ENCODE data around the gene GCK.

The GCK gene

GRCh38 chr7:44101303-44101965, 87.8 kb downstream of the GCK start:
- no peak overlapping the region for H4K8ac ChIP-seq (ENCODE audit: low read depth, low read length)
- no peak overlapping the region for H2AK5ac ChIP-seq (ENCODE audit: low read length)
- no peak overlapping the region for H3K4me2 ChIP-seq (ENCODE audit: low read length)
- H3K79me1 ChIP-seq (ENCODE audit: low read length): peaks cover 11% of the 10 kb centered on the region
- H2BK12ac ChIP-seq (ENCODE audit: low read length): no peak overlapping the region
- no peaks in the 10 kb centered on the region for H3K79me2 ChIP-seq (ENCODE audit: control insufficient read depth, insufficient read depth, low read length, poor library complexity)
- H3K36me3 ChIP-seq (ENCODE audit: control insufficient read depth in 1 of 2, insufficient read depth in 2 of 2, low read length in 2 of 2): no peaks in the 10 kb centered on the region
- no peak overlapping the region for H3K14ac ChIP-seq (ENCODE audit: low read length)
- no peak overlapping the region for H3K4me3 ChIP-seq (ENCODE audit: low read depth, low read length)
- H2AFZ ChIP-seq (ENCODE audit: insufficient read depth, low read length, poor library complexity): no peak overlapping the region
- no peak overlapping the region for H2BK120ac ChIP-seq (ENCODE audit: insufficient read depth, low read length, poor library complexity)
- no peak overlapping the region for H4K12ac ChIP-seq (ENCODE audit: low read depth, low read length)
- H3K23ac ChIP-seq (ENCODE audit: low read length): no peak overlapping the region
- no peak overlapping the region for H3K27ac ChIP-seq (ENCODE audit: low read depth, low read length)
- H3K4ac ChIP-seq (ENCODE audit: low read depth, low read length): no peak overlapping the region
- no peak overlapping the region for H3K18ac ChIP-seq (ENCODE audit: low read length)
- H3K4me1 ChIP-seq (ENCODE audit: control insufficient read depth in 1 of 2, insufficient read depth in 2 of 2, low read length in 2 of 2): peaks cover 9 to 10% of the 10 kb centered on the region in 2 experiments
- no CpG with 5 or more reads among the region's 3 CpGs for WGBS (ENCODE audit: extremely low coverage, insufficient coverage, insufficient read length)
- H2BK5ac ChIP-seq (ENCODE audit: low read depth, low read length, poor library complexity): no peak overlapping the region
- no peak overlapping the region for H4K91ac ChIP-seq (ENCODE audit: low read depth, low read length)
- H3K9me3 ChIP-seq (ENCODE audit: insufficient read depth, low read depth, low read length): peaks cover 1% of the 10 kb centered on the region
- no peak for DNase-seq
- no peak overlapping the region for H3K9ac ChIP-seq (ENCODE audit: low read length)
- H3K27me3 ChIP-seq (ENCODE audit: insufficient read depth, low read length): peaks cover 4% of the 10 kb centered on the region

GRCh38 chr7:44100458-44101302, 88.6 kb downstream of the GCK start:
- Histone ChIP-seq H2AFZ (ENCODE audit: insufficient read depth, low read length, poor library complexity) (no peak overlapping the region), H2BK5ac (ENCODE audit: low read depth, low read length, poor library complexity) (no peak overlapping the region), H4K12ac (ENCODE audit: low read depth, low read length) (no peak overlapping the region), H4K91ac (ENCODE audit: low read depth, low read length) (no peak overlapping the region), H3K4ac (ENCODE audit: low read depth, low read length) (no peak overlapping the region), H3K9ac (ENCODE audit: low read length) (no peak overlapping the region), H2BK12ac (ENCODE audit: low read length) (no peak overlapping the region), H3K4me2 (ENCODE audit: low read length) (no peak overlapping the region), H3K79me2 (ENCODE audit: control insufficient read depth, insufficient read depth, low read length, poor library complexity) (no peaks in the 10 kb centered on the region), H3K4me3 (ENCODE audit: low read depth, low read length) (no peak overlapping the region), H2BK120ac (ENCODE audit: insufficient read depth, low read length, poor library complexity) (no peak overlapping the region), H3K79me1 (ENCODE audit: low read length) (peaks cover 11% of the 10 kb centered on the region), H3K9me3 (ENCODE audit: insufficient read depth, low read depth, low read length) (peaks cover 1% of the 10 kb centered on the region), H3K18ac (ENCODE audit: low read length) (no peak overlapping the region), H3K27me3 (ENCODE audit: insufficient read depth, low read length) (peaks cover 4% of the 10 kb centered on the region), H3K14ac (ENCODE audit: low read length) (no peak overlapping the region), H3K27ac (ENCODE audit: low read depth, low read length) (no peak overlapping the region), H2AK5ac (ENCODE audit: low read length) (no peak overlapping the region), H3K36me3 (ENCODE audit: control insufficient read depth in 1 of 2, insufficient read depth in 2 of 2, low read length in 2 of 2) (no peaks in the 10 kb centered on the region), H4K8ac (ENCODE audit: low read depth, low read length) (no peak overlapping the region), H3K23ac (ENCODE audit: low read length) (no peak overlapping the region), H3K4me1 (ENCODE audit: control insufficient read depth in 1 of 2, insufficient read depth in 2 of 2, low read length in 2 of 2) (peaks cover 8% of the 10 kb centered on the region in 2 experiments)
- DNase-seq: no peak
- no CpG with 5 or more reads among the region's 10 CpGs for WGBS (ENCODE audit: extremely low coverage, insufficient coverage, insufficient read length)

- no peak overlapping the region for H3K27ac ChIP-seq (ENCODE audit: low read depth, low read length)
- H3K9ac ChIP-seq (ENCODE audit: low read length): no peak overlapping the region
- H2BK5ac ChIP-seq (ENCODE audit: low read depth, low read length, poor library complexity): no peak overlapping the region
- H3K4me1 ChIP-seq (ENCODE audit: control insufficient read depth in 1 of 2, insufficient read depth in 2 of 2, low read length in 2 of 2): no peaks in the 10 kb centered on the region
- H3K27me3 ChIP-seq (ENCODE audit: insufficient read depth, low read length): peaks cover 4% of the 10 kb centered on the region
- no peak overlapping the region for H3K18ac ChIP-seq (ENCODE audit: low read length)
- H4K91ac ChIP-seq (ENCODE audit: low read depth, low read length): no peak overlapping the region
- H2AFZ ChIP-seq (ENCODE audit: insufficient read depth, low read length, poor library complexity): no peak overlapping the region
- H3K36me3 ChIP-seq (ENCODE audit: control insufficient read depth in 1 of 2, insufficient read depth in 2 of 2, low read length in 2 of 2): no peaks in the 10 kb centered on the region
- DNase-seq: no peak
- H3K14ac ChIP-seq (ENCODE audit: low read length): no peak overlapping the region
- H3K4me3 ChIP-seq (ENCODE audit: low read depth, low read length): no peak overlapping the region
- H2AK5ac ChIP-seq (ENCODE audit: low read length): no peak overlapping the region
- no peak overlapping the region for H4K12ac ChIP-seq (ENCODE audit: low read depth, low read length)
- H2BK120ac ChIP-seq (ENCODE audit: insufficient read depth, low read length, poor library complexity): no peak overlapping the region
- no peak overlapping the region for H4K8ac ChIP-seq (ENCODE audit: low read depth, low read length)
- H3K79me1 ChIP-seq (ENCODE audit: low read length): peaks cover 7% of the 10 kb centered on the region
- WGBS (ENCODE audit: extremely low coverage, insufficient coverage, insufficient read length): no CpG with 5 or more reads among the region's 4 CpGs
- H2BK12ac ChIP-seq (ENCODE audit: low read length): no peak overlapping the region
- H3K79me2 ChIP-seq (ENCODE audit: control insufficient read depth, insufficient read depth, low read length, poor library complexity): no peaks in the 10 kb centered on the region
- peaks cover 1% of the 10 kb centered on the region for H3K9me3 ChIP-seq (ENCODE audit: insufficient read depth, low read depth, low read length)
- no peak overlapping the region for H3K23ac ChIP-seq (ENCODE audit: low read length)
- H3K4ac ChIP-seq (ENCODE audit: low read depth, low read length): no peak overlapping the region
- H3K4me2 ChIP-seq (ENCODE audit: low read length): no peak overlapping the region
Measured at GRCh38 chr7:44099669-44100068, 89.6 kb downstream of the GCK start.

GRCh38 chr7:44098092-44099068, 90.9 kb downstream of the GCK start:
- no peaks in the 10 kb centered on the region for H3K79me2 ChIP-seq (ENCODE audit: control insufficient read depth, insufficient read depth, low read length, poor library complexity)
- DNase-seq: no peak
- H3K4ac ChIP-seq (ENCODE audit: low read depth, low read length): no peak overlapping the region
- H4K8ac ChIP-seq (ENCODE audit: low read depth, low read length): no peak overlapping the region
- no peak overlapping the region for H3K18ac ChIP-seq (ENCODE audit: low read length)
- no peak overlapping the region for H2BK12ac ChIP-seq (ENCODE audit: low read length)
- no peaks in the 10 kb centered on the region for H3K79me1 ChIP-seq (ENCODE audit: low read length)
- no peak overlapping the region for H2BK120ac ChIP-seq (ENCODE audit: insufficient read depth, low read length, poor library complexity)
- H4K12ac ChIP-seq (ENCODE audit: low read depth, low read length): no peak overlapping the region
- H3K4me1 ChIP-seq (ENCODE audit: control insufficient read depth in 1 of 2, insufficient read depth in 2 of 2, low read length in 2 of 2): no peaks in the 10 kb centered on the region
- H3K4me2 ChIP-seq (ENCODE audit: low read length): no peak overlapping the region
- no peak overlapping the region for H2BK5ac ChIP-seq (ENCODE audit: low read depth, low read length, poor library complexity)
- H3K23ac ChIP-seq (ENCODE audit: low read length): no peak overlapping the region
- H3K14ac ChIP-seq (ENCODE audit: low read length): no peak overlapping the region
- H3K9me3 ChIP-seq (ENCODE audit: insufficient read depth, low read depth, low read length): peaks cover 1% of the 10 kb centered on the region
- H3K4me3 ChIP-seq (ENCODE audit: low read depth, low read length): no peak overlapping the region
- H4K91ac ChIP-seq (ENCODE audit: low read depth, low read length): no peak overlapping the region
- no peaks in the 10 kb centered on the region for H3K27me3 ChIP-seq (ENCODE audit: insufficient read depth, low read length)
- H3K9ac ChIP-seq (ENCODE audit: low read length): no peak overlapping the region
- H2AFZ ChIP-seq (ENCODE audit: insufficient read depth, low read length, poor library complexity): no peak overlapping the region
- H2AK5ac ChIP-seq (ENCODE audit: low read length): no peak overlapping the region
- H3K27ac ChIP-seq (ENCODE audit: low read depth, low read length): no peak overlapping the region
- no CpG with 5 or more reads among the region's 6 CpGs for WGBS (ENCODE audit: extremely low coverage, insufficient coverage, insufficient read length)
- H3K36me3 ChIP-seq (ENCODE audit: control insufficient read depth in 1 of 2, insufficient read depth in 2 of 2, low read length in 2 of 2): no peaks in the 10 kb centered on the region

Data from trophoblast cell (in vitro differentiated cells and primary cell).